SK-N-DZ (cell line): ENCODE data around the gene TAAR9. TPM values are rescaled to one million over a fixed set of nuclear protein-coding genes. Genes with fewer than 3 reads are reported as not detected.

ENCODE experiments used
- DNase-seq: peaks from one replicate; pipeline ENCODE4 v3.0.0-alpha.2; 2015; ENCODE audit warnings: low spot score
- polyA plus RNA-seq, 2 experiments: library from polyadenylated mRNA; depleted of rRNA; stranded (reverse); fragments of >200 nt; gene quantifications; 2 replicates each; pipeline ENCODE4 v1.2.3, GENCODE V29; 2014

Gene TAAR9, protein sequence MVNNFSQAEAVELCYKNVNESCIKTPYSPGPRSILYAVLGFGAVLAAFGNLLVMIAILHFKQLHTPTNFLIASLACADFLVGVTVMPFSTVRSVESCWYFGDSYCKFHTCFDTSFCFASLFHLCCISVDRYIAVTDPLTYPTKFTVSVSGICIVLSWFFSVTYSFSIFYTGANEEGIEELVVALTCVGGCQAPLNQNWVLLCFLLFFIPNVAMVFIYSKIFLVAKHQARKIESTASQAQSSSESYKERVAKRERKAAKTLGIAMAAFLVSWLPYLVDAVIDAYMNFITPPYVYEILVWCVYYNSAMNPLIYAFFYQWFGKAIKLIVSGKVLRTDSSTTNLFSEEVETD
- polyA plus RNA-seq (2014; cell fraction: cytosol; rRNA removed): not detected in 2 replicates
- polyA plus RNA-seq (2014; cell fraction: nucleus; rRNA removed): not detected in 2 replicates

DNA sequence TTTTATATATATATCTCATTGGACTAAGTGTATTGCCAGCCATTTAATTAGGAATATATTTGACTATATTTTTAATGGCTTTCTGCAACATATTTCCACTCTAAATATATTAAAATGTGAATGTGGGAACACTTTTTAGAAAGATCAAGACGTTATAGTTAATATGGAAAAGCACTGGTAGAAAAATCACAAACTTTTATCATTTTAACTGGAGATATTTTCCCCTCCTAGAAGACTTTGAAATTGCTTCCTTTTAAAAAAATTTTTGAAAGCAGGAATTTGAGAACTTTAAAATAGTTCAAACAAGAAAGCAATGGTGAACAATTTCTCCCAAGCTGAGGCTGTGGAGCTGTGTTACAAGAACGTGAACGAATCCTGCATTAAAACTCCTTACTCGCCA lies at the start of gene TAAR9:
Gene TAAR9 (plus strand): TSS at position 301 of the 400 bp plus-strand sequence. CDS start 13 bp downstream, at position 314.
- no peak for DNase-seq

DNA sequence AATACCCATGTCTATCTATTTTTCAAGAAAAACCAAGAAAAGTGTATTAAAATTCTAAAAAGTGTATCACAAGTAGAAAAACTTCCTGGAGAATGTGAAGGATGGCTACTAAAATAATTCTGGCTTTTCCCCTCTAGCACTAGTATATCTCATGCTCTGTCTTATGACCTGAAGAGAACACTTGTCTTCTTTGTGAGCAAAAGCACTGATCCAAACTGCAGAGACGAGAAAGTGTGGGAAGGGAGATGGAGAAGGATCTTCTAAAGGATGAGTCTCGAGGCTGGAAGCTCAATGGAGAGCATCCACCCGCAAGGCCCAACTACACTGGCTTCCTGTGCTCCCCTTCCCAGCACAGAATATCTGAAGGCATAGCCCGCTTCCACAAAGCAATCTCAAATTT lies 48.7 kb upstream of the TAAR9 start:
- DNase-seq: no peak

DNA sequence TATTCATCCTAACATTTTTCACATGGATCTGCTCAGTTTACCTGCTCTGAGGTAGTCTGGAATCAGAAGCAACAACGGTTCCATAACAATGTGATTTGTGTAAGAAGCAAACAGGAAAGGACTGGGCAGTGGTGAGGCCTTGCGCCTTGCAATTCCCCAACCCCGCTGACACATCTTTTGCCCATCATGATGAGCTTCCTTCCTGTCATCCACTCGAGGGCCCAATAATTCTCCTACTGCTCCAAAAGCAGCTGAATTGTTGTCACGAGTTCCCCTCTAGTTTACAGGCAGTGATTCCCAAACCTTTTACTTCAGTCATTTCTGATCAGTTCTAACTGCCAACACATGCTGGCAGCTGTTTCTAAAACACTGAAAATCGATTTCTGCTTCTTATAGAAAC lies 48.1 kb upstream of the TAAR9 start:
- DNase-seq: no peak

DNA sequence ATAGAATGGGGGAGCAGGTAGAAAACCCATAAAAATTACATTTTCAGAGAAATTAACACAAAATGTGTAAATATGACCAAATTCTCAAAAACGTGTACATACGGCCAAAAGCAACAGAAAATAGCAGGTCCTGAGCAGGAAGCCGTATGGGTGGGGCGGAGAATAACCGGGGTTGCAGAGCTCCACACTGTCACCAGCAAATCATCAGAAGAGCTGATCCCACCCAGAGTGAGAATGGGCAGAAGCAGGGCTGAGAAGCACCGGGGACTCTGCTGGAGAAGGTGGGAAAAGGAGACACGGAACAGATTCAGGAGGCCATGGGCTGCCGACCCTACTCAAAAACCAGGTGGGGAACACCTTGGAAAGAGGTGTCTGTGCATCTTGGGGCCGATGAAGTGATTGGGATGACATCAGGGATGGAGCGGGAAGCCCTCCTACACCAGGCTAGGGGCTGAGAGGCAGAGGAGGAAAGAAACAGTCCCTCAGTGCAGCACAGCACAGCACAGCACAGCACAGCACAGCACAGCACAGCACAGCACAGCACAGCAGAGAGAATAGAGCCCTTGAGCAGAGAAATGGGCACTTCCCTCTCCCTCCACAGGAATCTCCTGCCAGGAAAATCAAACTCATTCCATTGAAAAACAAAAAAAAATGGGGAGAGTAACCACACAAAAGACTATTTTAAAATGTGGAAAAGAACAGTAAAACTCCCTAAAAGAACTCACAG lies 47.4 kb upstream of the TAAR9 start:
- no peak for DNase-seq

DNA sequence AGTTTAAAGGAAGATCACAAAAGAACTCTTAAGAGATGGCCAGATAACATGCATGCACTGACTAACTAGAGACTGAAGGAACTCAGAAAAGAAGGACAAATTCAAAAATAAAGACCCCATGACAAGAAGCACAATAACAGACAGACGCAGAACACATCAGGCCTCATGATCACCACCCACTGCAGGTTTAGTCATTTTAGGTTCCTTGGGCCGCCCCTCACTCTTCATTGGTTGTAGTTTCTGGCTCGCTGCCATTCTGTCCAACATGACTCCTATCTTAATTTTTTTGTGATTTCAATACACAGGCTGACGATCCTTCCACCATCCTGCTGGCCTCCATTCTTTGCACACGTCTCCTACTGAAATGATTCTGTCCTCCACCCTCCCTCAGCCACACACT lies 46.8 kb upstream of the TAAR9 start:
- DNase-seq: no peak

DNA sequence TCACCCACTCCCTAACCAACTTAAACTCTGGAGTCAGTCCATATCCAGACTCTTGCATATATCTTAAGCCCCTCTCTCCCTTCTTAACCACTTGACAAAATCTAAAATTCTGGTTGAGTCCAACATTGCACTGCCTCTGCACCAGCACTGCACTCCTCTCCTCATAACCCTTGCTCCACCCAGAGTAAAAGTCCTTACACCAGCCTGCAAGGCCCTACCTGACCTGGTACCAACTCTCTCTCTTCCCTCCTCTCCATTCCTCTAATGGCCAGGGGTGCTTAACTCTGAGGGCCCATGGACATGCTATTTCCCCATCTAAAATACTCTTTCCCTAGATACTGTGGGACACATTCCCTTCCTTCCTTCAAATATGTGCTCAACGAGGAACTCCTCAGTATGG lies 46.2 kb upstream of the TAAR9 start:
- DNase-seq: no peak

DNA sequence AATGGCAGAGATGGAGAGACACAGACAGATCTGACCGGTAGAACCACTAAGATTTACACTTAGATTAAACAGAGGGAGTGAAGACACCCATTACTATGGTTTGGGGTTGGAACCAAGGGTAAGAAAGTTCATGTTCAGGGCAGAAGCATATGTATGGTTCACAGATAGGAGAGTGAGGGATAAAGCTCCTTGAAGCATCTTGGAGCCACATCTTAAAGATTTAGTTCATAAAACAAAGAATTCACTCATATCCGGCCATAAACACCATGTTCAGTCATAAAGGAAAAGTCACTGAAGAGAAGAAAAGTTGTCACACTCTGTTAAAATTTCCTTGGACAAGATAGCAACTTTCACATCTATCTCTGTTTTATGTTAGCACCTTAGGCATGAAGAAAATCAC lies 43.1 kb upstream of the TAAR9 start:
- DNase-seq: no peak

DNA sequence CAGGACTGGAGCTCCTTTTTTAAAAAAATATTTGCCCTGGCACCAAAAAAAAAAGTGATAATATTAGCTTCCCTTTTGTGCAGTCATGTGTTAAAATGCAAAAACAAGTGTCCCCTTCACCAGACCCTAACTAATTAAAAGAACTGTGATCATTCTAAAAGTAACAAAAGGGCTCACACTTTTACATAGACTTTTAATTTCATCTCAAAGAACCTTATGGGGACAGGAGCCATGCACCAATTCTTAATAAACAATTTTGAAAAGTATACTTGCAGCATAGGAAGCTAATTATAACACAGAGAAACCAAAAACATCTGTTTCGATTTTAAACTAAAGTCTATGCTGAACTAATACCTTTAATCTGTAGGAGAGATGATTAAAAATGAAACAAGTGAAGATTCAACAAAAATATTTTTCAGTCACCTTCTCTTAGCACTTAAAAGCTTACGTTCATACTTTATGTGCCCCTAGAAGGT lies 42.4 kb upstream of the TAAR9 start:
- no peak for DNase-seq

DNA sequence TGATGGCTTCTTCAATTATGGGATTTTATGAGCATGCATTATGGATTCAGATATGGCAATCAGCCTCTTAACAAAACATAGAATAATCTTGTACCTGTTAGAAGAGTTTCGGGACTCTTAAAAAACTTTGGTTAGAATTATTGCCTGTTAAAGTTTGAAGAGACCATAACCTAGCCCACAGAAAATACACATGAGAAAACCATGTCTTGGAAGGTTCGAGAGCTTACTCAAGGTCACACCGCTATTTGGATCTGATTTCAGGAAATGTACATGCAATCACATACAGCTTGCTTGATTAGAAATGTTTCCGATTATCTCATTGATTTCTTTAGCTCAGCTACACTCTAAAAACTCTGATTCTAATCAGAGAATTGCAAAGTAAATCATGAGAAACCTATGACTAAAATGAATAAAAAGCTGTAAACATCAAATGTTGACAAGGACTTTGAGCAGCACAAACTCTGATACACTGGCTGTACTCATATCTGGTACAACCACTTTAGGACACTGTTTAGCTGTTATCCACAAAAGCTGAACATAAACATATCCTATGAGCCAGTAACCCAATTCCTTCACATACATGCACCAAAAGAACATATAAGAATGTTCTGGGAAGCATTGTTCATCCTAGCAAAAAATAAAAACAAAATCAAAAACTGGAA lies 41.4 kb upstream of the TAAR9 start:
- DNase-seq: no peak

DNA sequence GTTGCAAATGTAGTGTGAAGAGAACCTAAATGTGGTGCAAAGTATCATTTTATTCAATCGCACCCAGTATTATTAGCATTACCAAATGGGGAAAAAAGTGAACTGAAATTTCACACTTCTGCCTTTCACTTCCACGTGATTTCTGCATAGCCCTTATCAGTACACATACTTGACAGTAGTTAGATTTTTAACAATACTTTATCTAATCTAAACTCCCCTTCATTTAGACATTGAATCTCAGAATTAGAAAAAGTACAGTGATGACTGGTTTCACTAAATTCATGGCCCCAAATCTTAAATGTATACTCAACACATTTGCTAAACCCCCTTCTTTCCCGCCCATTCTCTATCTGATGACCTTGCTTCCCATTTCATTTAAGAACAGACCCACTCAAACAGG lies 39.4 kb upstream of the TAAR9 start:
- no peak for DNase-seq

DNA sequence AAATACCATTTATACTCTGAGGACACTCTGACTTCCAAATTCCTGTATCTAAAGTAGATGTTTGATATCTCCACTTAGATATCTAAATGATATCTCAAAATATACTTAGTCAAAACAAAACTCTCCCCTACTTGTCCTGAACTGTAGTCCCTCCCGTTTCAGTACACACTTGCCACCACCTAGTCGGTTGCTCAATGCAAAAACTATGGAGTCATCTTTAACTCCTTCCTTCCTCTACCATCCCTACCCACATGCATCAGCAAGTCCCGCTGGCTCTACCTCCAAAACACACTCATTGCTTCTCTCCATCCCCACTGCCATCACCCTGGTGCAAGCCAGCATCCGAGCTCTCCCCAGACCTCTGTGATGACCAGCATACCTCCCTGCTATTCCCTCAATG lies 38.3 kb upstream of the TAAR9 start:
- no peak for DNase-seq

DNA sequence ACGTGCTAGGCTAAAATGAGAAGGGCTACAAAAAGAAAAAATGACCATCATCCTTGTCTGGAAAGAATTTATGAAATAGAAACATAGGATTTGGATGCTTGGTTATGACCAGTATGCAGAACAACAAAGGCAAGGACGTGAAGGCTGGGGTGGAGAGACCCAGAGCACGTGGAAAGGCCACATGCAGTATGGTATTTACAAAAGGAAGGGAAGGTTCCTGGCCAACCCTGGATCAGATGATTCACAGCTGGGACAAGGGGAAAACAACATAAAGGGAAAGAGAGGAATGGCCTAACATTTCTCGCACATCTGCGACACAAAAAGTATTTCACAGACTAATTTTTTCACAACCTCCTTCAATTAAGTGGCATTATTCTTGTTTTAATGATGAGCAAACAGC lies 33.3 kb upstream of the TAAR9 start:
- DNase-seq: no peak

DNA sequence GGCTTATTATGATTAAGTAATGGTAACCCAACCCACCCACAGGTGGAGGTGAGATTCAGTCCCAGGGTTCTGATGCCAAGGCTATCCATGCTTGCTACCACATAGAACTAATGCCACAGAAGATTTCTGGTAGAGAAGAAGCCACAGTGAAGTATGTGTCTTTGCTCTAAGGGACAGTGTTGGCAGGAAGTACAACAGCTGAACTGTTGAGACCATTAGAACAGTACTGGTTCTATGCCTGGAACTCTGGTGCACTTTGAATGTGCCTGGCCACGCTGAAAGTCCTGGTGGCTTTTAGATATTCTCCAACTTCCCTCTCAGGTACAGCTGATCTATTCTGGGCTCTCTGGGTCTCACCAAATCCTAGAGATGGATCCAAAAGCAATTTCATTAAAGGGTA lies 32.9 kb upstream of the TAAR9 start:
- DNase-seq: no peak

DNA sequence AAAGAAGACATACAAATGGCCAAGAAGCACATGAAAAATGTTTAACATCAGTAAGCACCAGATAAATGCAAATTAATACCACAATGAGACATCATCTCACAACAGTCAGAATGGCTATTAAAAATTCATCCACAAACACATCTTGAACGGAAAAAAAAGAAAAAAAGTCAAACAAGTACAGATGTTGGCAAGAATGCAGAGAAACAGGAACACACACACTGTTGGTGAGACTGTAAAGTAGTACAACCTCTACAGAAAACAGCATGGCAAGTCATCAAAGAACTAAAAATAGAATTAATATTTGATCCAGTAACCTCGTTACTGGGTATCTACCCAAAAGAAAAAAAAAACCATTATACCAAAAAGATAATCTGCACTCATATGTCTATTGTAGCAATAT lies 31.6 kb upstream of the TAAR9 start:
- no peak for DNase-seq

DNA sequence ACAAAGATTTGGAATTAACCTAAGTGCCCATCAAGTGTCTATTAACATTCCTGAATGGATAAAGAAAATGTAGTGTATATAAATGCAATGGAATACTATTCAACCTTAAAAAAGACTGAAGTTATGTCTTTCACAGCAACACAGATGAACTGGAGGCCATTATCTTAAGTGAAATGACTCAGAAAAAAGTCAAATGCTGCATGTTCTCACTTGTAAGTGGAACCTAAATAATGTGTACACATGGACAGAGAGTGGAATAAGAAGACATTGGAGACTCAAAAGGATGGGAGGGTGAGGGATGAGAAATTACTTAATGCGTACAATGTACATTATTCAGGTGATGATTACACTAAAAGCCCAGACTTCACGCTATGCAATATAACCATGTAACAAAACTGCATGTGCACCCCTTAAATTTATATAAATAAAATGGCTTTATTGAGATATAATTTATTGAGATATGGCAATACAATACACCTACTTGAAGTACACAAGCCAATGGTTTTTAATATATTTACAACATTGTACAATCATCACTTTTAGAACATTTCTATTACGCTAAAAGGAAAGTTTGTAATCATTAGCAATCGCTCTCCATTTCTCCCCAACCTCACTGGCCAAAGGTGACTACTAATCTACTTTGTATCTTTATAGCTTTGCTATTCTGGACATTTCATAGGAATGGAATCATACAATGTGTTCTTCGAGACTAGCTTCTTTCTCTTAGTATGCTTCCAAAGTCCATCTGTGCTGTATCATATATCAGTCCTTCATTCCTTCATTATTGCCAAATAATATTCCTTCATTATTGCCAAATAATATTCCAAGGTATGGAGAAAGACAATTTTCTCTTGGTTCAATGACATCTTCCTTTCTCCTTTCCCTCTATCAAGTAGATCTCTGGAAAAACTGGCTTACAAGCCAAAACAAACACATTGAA lies 30.9 kb upstream of the TAAR9 start:
- no peak for DNase-seq

DNA sequence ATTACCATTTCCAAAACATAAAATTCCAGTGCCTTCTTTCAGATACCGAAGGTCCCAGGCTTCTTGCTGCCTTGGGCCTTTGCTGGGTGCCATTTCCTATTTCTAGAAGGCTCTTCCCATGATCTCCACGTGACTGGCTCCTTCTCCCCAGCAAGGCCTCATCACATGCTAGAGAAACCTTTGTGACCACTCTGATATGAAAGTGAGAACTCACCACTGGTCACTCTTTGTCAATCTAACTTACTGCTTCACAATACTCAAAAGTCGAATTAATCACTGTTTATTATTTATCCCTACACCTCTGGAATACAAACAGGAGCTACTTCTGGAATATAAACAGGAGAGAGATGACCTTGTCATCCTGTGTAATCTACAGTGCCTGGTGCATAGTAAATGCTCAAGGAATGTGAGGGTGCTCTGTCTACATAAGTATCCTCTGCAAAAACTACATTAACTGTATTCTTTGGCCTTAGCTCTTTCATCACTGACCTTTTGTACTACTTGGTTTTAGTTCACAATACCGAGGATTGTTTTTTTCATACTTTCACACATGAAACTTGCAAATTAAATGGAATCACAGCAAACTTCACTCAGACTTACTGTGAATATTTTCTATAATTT lies 26.8 kb upstream of the TAAR9 start:
- no peak for DNase-seq

DNA sequence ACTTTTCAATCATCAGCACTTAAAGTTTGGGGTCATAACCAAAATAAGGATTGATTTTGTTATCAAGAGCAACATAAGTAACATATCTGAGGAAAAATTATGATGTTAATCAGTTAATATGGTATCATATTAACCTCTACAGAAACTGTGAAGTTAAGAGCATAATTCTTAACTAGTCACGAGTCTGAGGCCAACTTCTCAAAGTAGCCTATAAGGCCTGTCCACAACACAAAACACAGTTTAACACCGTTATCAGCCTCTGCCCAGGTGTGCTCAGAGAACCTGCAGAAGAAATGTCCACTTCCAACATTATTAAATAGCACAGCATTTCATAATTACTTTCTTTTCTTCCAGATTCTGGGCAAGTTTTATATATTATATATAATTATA lies 26.3 kb upstream of the TAAR9 start:
- no peak for DNase-seq

DNA sequence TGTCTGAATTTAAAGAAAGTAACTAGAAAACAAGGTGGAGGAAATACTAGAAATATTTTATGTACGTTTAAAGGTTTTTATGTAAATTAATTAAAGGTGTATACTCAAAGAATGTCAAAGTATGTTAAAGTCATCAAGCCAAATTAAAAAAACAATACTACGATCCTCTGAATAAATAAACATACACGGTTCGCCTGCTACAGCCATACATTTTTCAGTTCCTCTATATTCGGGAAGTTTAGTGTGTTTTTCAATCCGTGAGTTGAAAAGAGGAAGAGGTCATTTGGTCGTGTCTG lies 25.8 kb upstream of the TAAR9 start:
- no peak for DNase-seq

DNA sequence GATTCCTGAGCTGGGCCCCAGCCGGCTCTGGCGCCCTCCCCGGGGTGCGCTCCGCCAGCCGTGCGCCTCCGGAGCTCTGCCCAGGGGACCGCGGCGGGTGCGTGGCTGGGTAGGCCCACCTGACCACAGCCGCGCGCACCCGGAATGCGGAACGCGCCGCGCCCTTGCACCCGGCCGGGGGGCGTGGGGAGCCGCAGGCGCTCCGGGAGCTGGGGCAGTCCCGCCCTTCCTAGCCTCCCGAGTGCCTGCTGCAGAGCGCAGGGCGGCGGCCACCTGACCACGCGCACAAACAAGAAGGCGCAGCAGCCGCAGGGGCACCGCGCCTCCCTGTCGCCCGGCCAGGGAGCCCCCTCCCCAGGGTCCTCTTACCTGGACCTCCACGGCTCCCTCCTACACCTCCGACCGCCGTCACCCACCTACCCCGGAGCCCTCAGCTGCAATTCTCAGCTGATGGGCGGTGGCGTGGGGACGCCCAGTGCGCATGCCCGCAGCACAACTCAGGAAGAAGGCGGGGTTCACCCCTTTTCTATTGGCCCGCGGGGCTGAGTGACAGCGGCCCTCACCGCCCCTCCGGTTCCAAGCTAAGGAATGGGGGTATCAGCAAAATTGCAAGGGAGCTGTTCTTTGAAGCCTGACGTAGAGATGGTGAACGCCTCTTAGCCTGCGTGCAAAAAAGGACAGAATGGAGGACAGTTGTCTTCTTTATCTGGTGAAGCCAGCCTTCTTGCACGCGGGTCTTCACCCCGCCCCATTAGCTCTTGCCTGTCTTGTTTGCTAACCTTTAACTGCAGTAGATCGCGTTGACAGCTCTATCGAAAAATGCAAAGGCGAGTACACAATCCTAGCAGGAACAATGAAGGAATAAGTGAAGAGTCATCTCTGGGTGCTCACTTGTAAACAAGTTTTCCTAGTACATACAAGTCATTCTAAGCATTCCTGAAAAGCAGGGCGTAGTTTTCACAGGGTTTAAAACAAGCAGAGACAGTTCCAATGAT lies 25.1 kb upstream of the TAAR9 start, which contains the start of gene STX7:
Gene STX7 (minus strand): TSS at position 479 of the 995 bp plus-strand sequence. CDS start 9,586 bp downstream, outside the sequence.
- peak; percentile 91 for DNase-seq
